Measurements from ENCODE around the gene KLHL30.

DNA sequence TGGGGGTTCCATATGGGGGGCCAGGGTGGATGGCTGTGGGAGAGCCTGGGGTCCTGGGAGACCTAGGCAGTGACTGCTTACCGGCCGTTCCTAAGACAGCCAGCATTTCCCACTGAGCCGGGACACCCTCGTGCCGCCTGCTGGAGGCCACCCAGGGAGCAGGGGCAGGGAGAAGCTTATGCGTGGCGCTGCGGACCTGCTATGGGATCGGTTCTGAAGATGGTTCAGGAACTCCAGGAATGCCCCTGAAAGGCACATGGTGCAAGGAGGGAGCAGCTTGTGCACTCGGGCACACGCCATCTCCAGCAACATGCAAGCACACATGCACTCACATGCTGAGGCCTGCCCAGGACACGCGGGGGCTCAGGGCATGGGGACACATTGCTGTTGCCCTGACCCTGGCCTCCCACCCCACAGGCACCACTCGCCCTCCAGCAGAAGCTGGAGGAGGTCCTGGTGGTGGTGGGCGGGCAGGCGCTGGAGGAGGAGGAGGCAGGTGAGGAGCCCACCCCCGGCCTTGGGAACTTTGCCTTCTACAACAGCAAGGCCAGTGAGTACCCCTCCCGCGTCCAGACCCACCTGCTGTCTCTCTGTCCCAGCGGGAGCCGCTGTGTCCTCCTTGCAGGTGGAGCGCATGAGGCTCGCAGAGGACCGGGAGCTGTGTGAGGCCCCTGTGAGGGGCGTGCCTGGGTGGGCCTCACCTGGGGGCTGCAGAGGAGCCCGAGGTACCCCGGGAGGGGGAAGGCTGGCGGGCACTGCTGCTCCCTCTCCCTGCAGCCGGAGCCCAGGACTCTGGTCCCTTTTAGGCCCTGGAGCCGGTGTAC is 4.1 kb downstream of the KLHL30 start:
- TF ChIP-seq POLR2AphosphoS5 (IDR thresholded peaks at IDR 0.05) (no peak), POLR2A (IDR thresholded peaks at IDR 0.05) (no peak)
- TF ChIP-seq, protein P1, sequence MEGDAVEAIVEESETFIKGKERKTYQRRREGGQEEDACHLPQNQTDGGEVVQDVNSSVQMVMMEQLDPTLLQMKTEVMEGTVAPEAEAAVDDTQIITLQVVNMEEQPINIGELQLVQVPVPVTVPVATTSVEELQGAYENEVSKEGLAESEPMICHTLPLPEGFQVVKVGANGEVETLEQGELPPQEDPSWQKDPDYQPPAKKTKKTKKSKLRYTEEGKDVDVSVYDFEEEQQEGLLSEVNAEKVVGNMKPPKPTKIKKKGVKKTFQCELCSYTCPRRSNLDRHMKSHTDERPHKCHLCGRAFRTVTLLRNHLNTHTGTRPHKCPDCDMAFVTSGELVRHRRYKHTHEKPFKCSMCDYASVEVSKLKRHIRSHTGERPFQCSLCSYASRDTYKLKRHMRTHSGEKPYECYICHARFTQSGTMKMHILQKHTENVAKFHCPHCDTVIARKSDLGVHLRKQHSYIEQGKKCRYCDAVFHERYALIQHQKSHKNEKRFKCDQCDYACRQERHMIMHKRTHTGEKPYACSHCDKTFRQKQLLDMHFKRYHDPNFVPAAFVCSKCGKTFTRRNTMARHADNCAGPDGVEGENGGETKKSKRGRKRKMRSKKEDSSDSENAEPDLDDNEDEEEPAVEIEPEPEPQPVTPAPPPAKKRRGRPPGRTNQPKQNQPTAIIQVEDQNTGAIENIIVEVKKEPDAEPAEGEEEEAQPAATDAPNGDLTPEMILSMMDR (IDR thresholded peaks at IDR 0.05), result no peak
